ENCODE data around the gene TBC1D9B. TPM values are rescaled to one million over a fixed set of nuclear protein-coding genes. Genes with fewer than 3 reads are reported as not detected.

TBC1D9B gene
- total and polyA plus RNA-seq, 2 donors (not counting 1 experiment from before 2014, with no cell fraction given) = 48.7 to 50.4 TPM

- Histone ChIP-seq H3K4me3 (replicated peaks in 1 of 4; ENCODE audit: control extremely low read depth in 1 of 4, insufficient read depth in 1 of 4, low read depth in 3 of 4, low read length in 4 of 4) (no peak overlapping the region), H3K27ac (ENCODE audit: insufficient read depth, low read length) (no peak overlapping the region), H4K20me1 (ENCODE audit: control insufficient read depth, extremely low read depth, insufficient read depth, low read length) (no peaks in the 10 kb centered on the region), H3K27me3 (ENCODE audit: control insufficient read depth, insufficient read depth, low read length) (no peaks in the 10 kb centered on the region), H3K36me3 (ENCODE audit: control insufficient read depth, insufficient read depth, low read length) (no peaks in the 10 kb centered on the region), H3K9me3 (ENCODE audit: control insufficient read depth, insufficient read depth, low read depth, low read length) (no peaks in the 10 kb centered on the region), H2AFZ (ENCODE audit: low read length) (no peak overlapping the region), H3K4me1 (ENCODE audit: control insufficient read depth, extremely low read depth, insufficient read depth, low read length) (peaks cover 2% of the 10 kb centered on the region), H3K4me2 (ENCODE audit: extremely low read depth, insufficient read depth, low read length) (no peak overlapping the region), H3K9ac (ENCODE audit: insufficient read depth, low read length) (no peak overlapping the region), H3K79me2 (ENCODE audit: control insufficient read depth, insufficient read depth, low read length) (no peaks in the 10 kb centered on the region)
- no peak for DNase-seq (ENCODE audit: low read depth in 2 of 2)
- no peak for TF ChIP-seq CTCF (conservative IDR thresholded peaks at IDR 0.05 in 1 of 2, IDR thresholded peaks at IDR 0.05 in 1 of 2; ENCODE audit: low read depth in 1 of 2, low read length in 2 of 2)
- TF ChIP-seq EZH2 (IDR thresholded peaks at IDR 0.05; ENCODE audit: low read length, missing control alignments) = no peak
These were observed 11.2 kb upstream of the TBC1D9B start for GRCh38 chr5:179918742-179919486.

DNA sequence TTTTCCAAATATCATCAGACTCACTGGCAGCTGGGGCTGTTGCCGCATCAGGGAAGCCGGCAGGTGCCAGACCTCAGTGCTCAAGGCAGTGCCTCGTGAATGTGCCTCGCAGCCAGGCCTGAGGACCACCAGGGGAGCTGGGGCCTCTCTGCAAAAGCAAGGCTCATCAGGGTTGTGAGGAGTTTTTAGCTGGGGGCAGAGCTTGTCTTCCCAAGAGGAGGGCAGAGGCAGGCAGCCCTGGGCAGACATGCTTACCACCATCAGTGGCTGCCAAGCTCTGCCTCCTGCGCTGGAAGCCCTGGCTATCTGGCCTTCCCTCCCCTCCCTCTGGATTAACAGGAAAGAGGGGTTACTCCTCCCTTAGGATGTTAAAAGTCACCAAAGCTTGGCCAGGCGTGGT is 8.8 kb upstream of the TBC1D9B start:
- no peak overlapping the region for H3K4me2 ChIP-seq (ENCODE audit: extremely low read depth, insufficient read depth, low read length)
- DNase-seq (ENCODE audit: low read depth in 2 of 2) = no peak
- H3K4me1 ChIP-seq (ENCODE audit: control insufficient read depth, extremely low read depth, insufficient read depth, low read length) = peaks cover 6% of the 10 kb centered on the region
- H3K9ac ChIP-seq (ENCODE audit: insufficient read depth, low read length) = no peak overlapping the region
- H2AFZ ChIP-seq (ENCODE audit: low read length) = no peak overlapping the region
- no peaks in the 10 kb centered on the region for H3K36me3 ChIP-seq (ENCODE audit: control insufficient read depth, insufficient read depth, low read length)
- H3K4me3 ChIP-seq (replicated peaks in 1 of 4; ENCODE audit: control extremely low read depth in 1 of 4, insufficient read depth in 1 of 4, low read depth in 3 of 4, low read length in 4 of 4) = no peak overlapping the region
- no peaks in the 10 kb centered on the region for H4K20me1 ChIP-seq (ENCODE audit: control insufficient read depth, extremely low read depth, insufficient read depth, low read length)
- H3K27ac ChIP-seq (ENCODE audit: insufficient read depth, low read length) = no peak overlapping the region
- H3K9me3 ChIP-seq (ENCODE audit: control insufficient read depth, insufficient read depth, low read depth, low read length) = no peaks in the 10 kb centered on the region
- H3K27me3 ChIP-seq (ENCODE audit: control insufficient read depth, insufficient read depth, low read length) = no peaks in the 10 kb centered on the region
- TF ChIP-seq EZH2 (IDR thresholded peaks at IDR 0.05; ENCODE audit: low read length, missing control alignments) = no peak
- no peak for TF ChIP-seq CTCF (conservative IDR thresholded peaks at IDR 0.05 in 1 of 2, IDR thresholded peaks at IDR 0.05 in 1 of 2; ENCODE audit: low read depth in 1 of 2, low read length in 2 of 2)
- no peaks in the 10 kb centered on the region for H3K79me2 ChIP-seq (ENCODE audit: control insufficient read depth, insufficient read depth, low read length)

- Histone ChIP-seq H3K79me2 (ENCODE audit: control insufficient read depth, insufficient read depth, low read length) (no peaks in the 10 kb centered on the region), H3K36me3 (ENCODE audit: control insufficient read depth, insufficient read depth, low read length) (no peaks in the 10 kb centered on the region), H3K4me2 (ENCODE audit: extremely low read depth, insufficient read depth, low read length) (no peak overlapping the region), H3K27ac (ENCODE audit: insufficient read depth, low read length) (no peak overlapping the region), H2AFZ (ENCODE audit: low read length) (no peak overlapping the region), H3K9me3 (ENCODE audit: control insufficient read depth, insufficient read depth, low read depth, low read length) (no peaks in the 10 kb centered on the region), H3K4me3 (replicated peaks in 1 of 4; ENCODE audit: control extremely low read depth in 1 of 4, insufficient read depth in 1 of 4, low read depth in 3 of 4, low read length in 4 of 4) (no peak overlapping the region), H4K20me1 (ENCODE audit: control insufficient read depth, extremely low read depth, insufficient read depth, low read length) (no peaks in the 10 kb centered on the region), H3K4me1 (ENCODE audit: control insufficient read depth, extremely low read depth, insufficient read depth, low read length) (peaks cover 6% of the 10 kb centered on the region), H3K9ac (ENCODE audit: insufficient read depth, low read length) (no peak overlapping the region), H3K27me3 (ENCODE audit: control insufficient read depth, insufficient read depth, low read length) (no peaks in the 10 kb centered on the region)
- DNase-seq (ENCODE audit: low read depth in 2 of 2) = no peak
- no peak for TF ChIP-seq CTCF (conservative IDR thresholded peaks at IDR 0.05 in 1 of 2, IDR thresholded peaks at IDR 0.05 in 1 of 2; ENCODE audit: low read depth in 1 of 2, low read length in 2 of 2)
- no peak for TF ChIP-seq EZH2 (IDR thresholded peaks at IDR 0.05; ENCODE audit: low read length, missing control alignments)
These were observed 7.8 kb upstream of the TBC1D9B start for GRCh38 chr5:179915406-179915935.
